Fibroblast of mammary gland (primary cell): ENCODE results near the gene SORCS2.

Experiments
- DNase-seq: peaks from one replicate; pipeline ENCODE4 v3.0.0-alpha.2; 2010; ENCODE audit warnings: low read depth
- H3K4me3 ChIP-seq: 2 replicates; pipeline ENCODE4 v1.5.1; 2011; ENCODE audit warnings: low read depth, mild to moderate bottlenecking, low read length, moderate library complexity; ENCODE audit not compliant: control insufficient read depth
- TF ChIP-seq, protein P1 (sequence below): conservative IDR thresholded peaks from 2 replicates; pipeline ENCODE4 v1.5.1; 2011; ENCODE audit warnings: low read depth, low read length, inconsistent platforms; ENCODE audit not compliant: control insufficient read depth, insufficient read depth

SORCS2 gene

DNA sequence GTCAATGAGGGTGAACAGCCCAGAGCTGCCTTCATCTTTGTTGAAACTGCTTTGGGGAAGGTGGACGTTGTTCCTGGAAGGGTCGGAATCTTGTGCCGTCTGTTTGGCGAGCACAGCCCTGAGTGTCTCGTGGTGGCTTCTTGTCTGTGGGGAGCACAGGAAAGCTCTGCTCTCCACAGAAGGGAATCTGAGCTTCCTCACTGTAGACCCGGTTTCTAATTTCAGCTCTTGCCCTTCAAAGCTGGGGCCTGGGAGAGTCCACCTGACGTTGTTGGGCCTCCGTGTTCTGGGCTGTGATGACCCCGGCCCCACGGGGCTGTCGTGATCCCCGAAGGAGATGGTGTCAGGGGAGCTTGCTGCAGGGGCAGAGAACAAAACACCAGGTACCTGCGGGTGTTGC is 47.5 kb downstream of the SORCS2 start:
- no peak for DNase-seq
- TF ChIP-seq, protein P1, sequence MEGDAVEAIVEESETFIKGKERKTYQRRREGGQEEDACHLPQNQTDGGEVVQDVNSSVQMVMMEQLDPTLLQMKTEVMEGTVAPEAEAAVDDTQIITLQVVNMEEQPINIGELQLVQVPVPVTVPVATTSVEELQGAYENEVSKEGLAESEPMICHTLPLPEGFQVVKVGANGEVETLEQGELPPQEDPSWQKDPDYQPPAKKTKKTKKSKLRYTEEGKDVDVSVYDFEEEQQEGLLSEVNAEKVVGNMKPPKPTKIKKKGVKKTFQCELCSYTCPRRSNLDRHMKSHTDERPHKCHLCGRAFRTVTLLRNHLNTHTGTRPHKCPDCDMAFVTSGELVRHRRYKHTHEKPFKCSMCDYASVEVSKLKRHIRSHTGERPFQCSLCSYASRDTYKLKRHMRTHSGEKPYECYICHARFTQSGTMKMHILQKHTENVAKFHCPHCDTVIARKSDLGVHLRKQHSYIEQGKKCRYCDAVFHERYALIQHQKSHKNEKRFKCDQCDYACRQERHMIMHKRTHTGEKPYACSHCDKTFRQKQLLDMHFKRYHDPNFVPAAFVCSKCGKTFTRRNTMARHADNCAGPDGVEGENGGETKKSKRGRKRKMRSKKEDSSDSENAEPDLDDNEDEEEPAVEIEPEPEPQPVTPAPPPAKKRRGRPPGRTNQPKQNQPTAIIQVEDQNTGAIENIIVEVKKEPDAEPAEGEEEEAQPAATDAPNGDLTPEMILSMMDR = no peak
- H3K4me3 ChIP-seq = no peak overlapping the region

- TF ChIP-seq, protein P1 = no peak
- no peak for DNase-seq
- H3K4me3 ChIP-seq = no peak overlapping the region
Measured at GRCh38 chr4:7240306-7240705, 48.0 kb downstream of the SORCS2 start.

- no peak overlapping the region for H3K4me3 ChIP-seq
- DNase-seq = no peak
- TF ChIP-seq, protein P1 = no peak
Measured at GRCh38 chr4:7241597-7242125, 49.3 kb downstream of the SORCS2 start.

GRCh38 chr4:7242766-7243165 is 50.4 kb downstream of the SORCS2 start:
- DNase-seq = no peak
- TF ChIP-seq, protein P1 = no peak
- H3K4me3 ChIP-seq = no peak overlapping the region

- DNase-seq = no peak
- TF ChIP-seq, protein P1 = no peak
- H3K4me3 ChIP-seq = no peak overlapping the region
Measured at GRCh38 chr4:7243609-7244330, 51.4 kb downstream of the SORCS2 start.

- TF ChIP-seq, protein P1 = no peak
- no peak overlapping the region for H3K4me3 ChIP-seq
- DNase-seq = no peak
Measured at GRCh38 chr4:7244331-7244665, 52.0 kb downstream of the SORCS2 start.
